GM12878 (cell line): ENCODE results near the gene COL15A1. TPM values are rescaled to one million over a fixed set of nuclear protein-coding genes. Genes with fewer than 3 reads are reported as not detected.

ENCODE experiments used
- ATAC-seq: fragments of 200-7000 bp; cut with Tn5 transposase; 3 replicates; pipeline ENCODE4 v1.9.1; 2020; ENCODE audit warnings: mild to moderate bottlenecking, moderate library complexity
- BruUV-seq: library from RNA; stranded (reverse); fragments of 400-500 nt; replicated peaks from 2 replicates; lab custom pipeline; 2021; lab: Mats Ljungman, UMichigan
- CTCF ChIA-PET: fragments of 300-600 bp; sonication (Branson Sonifier 250); formaldehyde crosslinking; extraction: SDS; loops from one replicate; lab custom pipeline; 2021; ENCODE audit warnings: inconsistent platforms; lab: Yijun Ruan, JAX
- POLR2A ChIA-PET: fragments of 350-600 bp; formaldehyde crosslinking; extraction: SDS; loops from one replicate; lab custom pipeline; 2021; ENCODE audit warnings: inconsistent platforms; lab: Charles Lee
- RAD21 ChIA-PET: fragments of 300-600 bp; sonication (Branson Sonifier 250); formaldehyde crosslinking; loops from one replicate; lab custom pipeline; 2023; ENCODE audit warnings: antibody characterized with exemption; ENCODE audit not compliant: unreplicated experiment; lab: Charles Lee
- SMC1A ChIA-PET: fragments of 300-600 bp; sonication (Branson Sonifier 250); formaldehyde crosslinking; loops from one replicate; lab custom pipeline; 2023; ENCODE audit not compliant: unreplicated experiment, uncharacterized antibody; lab: Charles Lee
- DNase-seq: peaks from one replicate; pipeline ENCODE4 v3.0.0-alpha.2; 2011; ENCODE audit warnings: low read depth, low spot score
- FAIRE-seq: peaks from 3 replicates; lab custom pipeline; 2011; peaks lifted over from hg19 to GRCh38; lab: Jason Lieb, UNC
- H2AFZ ChIP-seq: 2 replicates; pipeline ENCODE4 v1.6.0; 2011; ENCODE audit warnings: low read depth, low read length, control low read depth; ENCODE audit not compliant: control insufficient read depth
- H3K27ac ChIP-seq: 2 replicates; pipeline ENCODE4 v1.5.1; 2011; ENCODE audit warnings: control low read depth; ENCODE audit not compliant: control insufficient read depth, insufficient read depth
- H3K27me3 ChIP-seq, 2 experiments: replicated peaks in 1 of 2; 2 replicates each; pipeline versions ENCODE4 v1.6.0 to v1.6.1; 2011; ENCODE audit warnings: low read length in 1 of 2; ENCODE audit not compliant: control insufficient read depth in 2 of 2, insufficient read depth in 2 of 2
- H3K36me3 ChIP-seq, 2 experiments: 2 replicates each; pipeline ENCODE4 v1.5.1; 2011; ENCODE audit warnings: low read length in 1 of 2; ENCODE audit not compliant: control insufficient read depth in 2 of 2, insufficient read depth in 2 of 2
- H3K4me1 ChIP-seq: 2 replicates; pipeline ENCODE4 v1.6.1; 2011; ENCODE audit warnings: mild to moderate bottlenecking, low read length, moderate library complexity, mixed read lengths; ENCODE audit not compliant: control insufficient read depth, insufficient read depth
- H3K4me2 ChIP-seq: 2 replicates; pipeline ENCODE4 v1.6.0; 2011; ENCODE audit warnings: control low read depth; ENCODE audit not compliant: control insufficient read depth, insufficient read depth
- H3K4me3 ChIP-seq: fragments of 200-600 bp; sonication (generic); 2 replicates; pipeline ENCODE4 v1.5.1; 2016
- H3K79me2 ChIP-seq: 2 replicates; pipeline ENCODE4 v1.6.0; 2011; ENCODE audit warnings: low read length; ENCODE audit not compliant: control insufficient read depth, insufficient read depth
- H3K9ac ChIP-seq: 2 replicates; pipeline ENCODE4 v1.8.0; 2011; ENCODE audit warnings: low read length, control low read depth, mixed read lengths; ENCODE audit not compliant: control insufficient read depth, insufficient read depth
- H3K9me3 ChIP-seq: replicated peaks from 3 replicates; pipeline ENCODE4 v1.5.1; 2011; ENCODE audit warnings: mild to moderate bottlenecking, low read length; ENCODE audit not compliant: control insufficient read depth, insufficient read depth
- H4K20me1 ChIP-seq: 2 replicates; pipeline ENCODE4 v1.6.0; 2011; ENCODE audit not compliant: control insufficient read depth, insufficient read depth
- CHD4 ChIP-seq: fragments of 200-600 bp; sonication (generic); IDR thresholded peaks from 2 replicates; pipeline ENCODE4 v1.6.1; 2016; ENCODE audit warnings: mild to moderate bottlenecking
- LARP7 ChIP-seq: fragments of 450-650 bp; IDR thresholded peaks from 2 replicates; pipeline ENCODE4 v1.6.1; 2017; ENCODE audit warnings: mild to moderate bottlenecking
- MTA3 ChIP-seq: IDR thresholded peaks from 2 replicates; pipeline ENCODE4 v1.6.1; 2012; ENCODE audit warnings: low read length, inconsistent platforms, borderline replicate concordance
- TAF1 ChIP-seq: IDR thresholded peaks from 2 replicates; pipeline ENCODE4 v1.6.1; 2011; ENCODE audit warnings: mild to moderate bottlenecking, low read depth, low read length, borderline replicate concordance
- TARDBP ChIP-seq: IDR thresholded peaks from 2 replicates; pipeline ENCODE4 v1.6.1; 2016; ENCODE audit warnings: borderline replicate concordance
- ZNF217 ChIP-seq: fragments of 450-650 bp; IDR thresholded peaks from 2 replicates; pipeline ENCODE4 v1.6.1; 2017; ENCODE audit warnings: antibody characterized with exemption, mild to moderate bottlenecking
- ZNF24 ChIP-seq: fragments of 450-650 bp; IDR thresholded peaks from 2 replicates; pipeline ENCODE4 v1.6.1; 2017; ENCODE audit warnings: antibody characterized with exemption, mild to moderate bottlenecking
- WGBS: methylation state at CpG from one replicate; pipeline ENCODE4 v1.1.6; 2016; ENCODE audit warnings: low lambda C conversion rate; ENCODE audit not compliant: insufficient replicate concordance, insufficient coverage; ENCODE audit errors: missing lambda C conversion rate; 5-methylcytosine and 5-hydroxymethylcytosine counted together
- in situ Hi-C: fragments of 300-500 bp; cut with MboI; formaldehyde crosslinking; loops from 9 replicates; pipeline ENCODE4 v1.14.3; 2018; ENCODE audit warnings: mixed read lengths
- intact Hi-C: fragments of 100-400 bp; cut with micrococcal nuclease; formaldehyde crosslinking; loops from one replicate; pipeline ENCODE4 v1.14.2; 2022; ENCODE audit not compliant: unreplicated experiment
- polyA plus RNA-seq, 11 experiments: library from polyadenylated mRNA; depleted of rRNA in 4 of 11; unstranded in 6 of 11; stranded (reverse) in 5 of 11; fragments of >200 nt; fragmentation: Nextera tagmentation in 4 of 11; fragmentation: Illumina TruSeq in 1 of 11; extraction: Ambion mirVana in 4 of 11; extraction: Trizol in 1 of 11; gene quantifications; 1 replicate in 1 of 11; 2 replicates in 10 of 11; pipeline versions ENCODE4 v1.2.1 to v1.2.3, GENCODE V29; 2011 to 2016; ENCODE audit warnings: inconsistent platforms in 2 of 11, missing spikeins in 2 of 11, low read depth in 1 of 11
- total RNA-seq, 4 experiments: library from RNA; depleted of rRNA in 3 of 4; stranded (reverse); fragments of >200 nt in 3 of 4; fragmentation: Illumina TruSeq in 1 of 4; extraction: Trizol in 1 of 4; gene quantifications; 2 replicates each; pipeline versions ENCODE4 v1.2.1 to v1.2.3, GENCODE V29; 2013 to 2021
- TF ChIP-seq, protein P1 (sequence below): fragments of 450-650 bp; IDR thresholded peaks from 2 replicates; pipeline ENCODE4 v1.6.1; 2017; ENCODE audit warnings: low read depth, mild to moderate bottlenecking, moderate library complexity
- TF ChIP-seq, protein P2 (sequence below): fragments of 450-650 bp; IDR thresholded peaks from 2 replicates; pipeline ENCODE4 v1.6.1; 2018; ENCODE audit warnings: mild to moderate bottlenecking, low read depth, moderate library complexity; ENCODE audit not compliant: partially characterized antibody

COL15A1 gene
- total and polyA plus RNA-seq, 10 of the 15 experiments (the other 5 are each of a cell fraction or from before 2014, with no cell fraction given) = 0.01 to 0.28 (median 0.06) TPM; not detected in 2

DNA sequence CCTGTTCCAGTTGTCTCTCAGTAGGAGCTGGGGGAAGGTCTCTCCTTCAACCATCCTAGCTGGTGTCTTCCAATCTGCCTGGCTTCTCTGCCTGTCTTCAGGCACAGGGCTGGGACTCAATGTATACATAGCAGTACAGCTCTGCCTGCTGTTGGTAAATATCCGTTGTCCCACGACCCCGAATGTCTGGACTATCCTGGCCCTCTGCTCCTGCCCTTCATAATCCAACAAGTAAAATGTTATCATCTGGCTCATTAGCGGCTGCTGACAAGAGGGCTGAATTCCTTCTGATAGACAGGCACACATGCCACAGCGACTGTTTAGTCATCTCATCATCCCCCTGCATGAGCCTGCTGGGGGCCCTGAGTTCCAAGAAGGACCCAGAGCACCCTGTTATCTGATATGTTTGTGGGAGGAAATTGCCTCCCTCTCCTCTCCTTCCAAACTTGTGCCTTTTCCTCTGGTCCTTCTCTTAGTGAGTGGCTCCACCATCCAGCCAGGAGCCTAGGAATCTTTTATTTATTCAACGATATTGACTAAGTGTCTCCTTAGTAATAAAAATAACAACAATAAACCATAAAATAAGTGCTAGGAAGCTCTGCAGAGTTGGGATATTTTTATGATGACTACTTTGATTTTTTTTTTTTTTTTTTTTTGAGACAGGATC is 131.7 kb downstream of the COL15A1 start:
- no peak overlapping the region for H3K4me2 ChIP-seq
- CTCF ChIA-PET = interaction anchor here (0.8 kb wide), 1 partner anchor 17 kb away, joined by 3 read pairs; no protein-coding TSS in a partner anchor
- TF ChIP-seq MTA3 (no peak), ZNF24 (no peak), CHD4 (no peak), TARDBP (no peak), ZNF217 (no peak), TAF1 (no peak)
- POLR2A ChIA-PET = no interaction called here
- H3K4me1 ChIP-seq = peaks cover 6% of the 10 kb centered on the region; the same call in 1 of the 2 replicates
- 92% methylated on average over 6 of the region's 6 CpGs for WGBS
- RAD21 ChIA-PET = interaction anchor here (1.0 kb wide), 1 partner anchor 59 kb away, joined by 3 read pairs; no protein-coding TSS in a partner anchor
- no peak overlapping the region for H3K4me3 ChIP-seq
- no peaks in the 10 kb centered on the region for H3K27me3 ChIP-seq
- H4K20me1 ChIP-seq = no peaks in the 10 kb centered on the region
- ATAC-seq (no peak), FAIRE-seq (no peak), DNase-seq (no peak)
- H2AFZ ChIP-seq = no peak overlapping the region
- BruUV-seq = no TSS peak
- H3K79me2 ChIP-seq = no peaks in the 10 kb centered on the region
- intact Hi-C loops = no loop called here
- no peaks in the 10 kb centered on the region for H3K36me3 ChIP-seq
- in situ Hi-C loops = no loop called here
- no peak overlapping the region for H3K27ac ChIP-seq
- H3K9me3 ChIP-seq = no peaks in the 10 kb centered on the region
- H3K9ac ChIP-seq = no peak overlapping the region
- SMC1A ChIA-PET = no interaction called here

DNA sequence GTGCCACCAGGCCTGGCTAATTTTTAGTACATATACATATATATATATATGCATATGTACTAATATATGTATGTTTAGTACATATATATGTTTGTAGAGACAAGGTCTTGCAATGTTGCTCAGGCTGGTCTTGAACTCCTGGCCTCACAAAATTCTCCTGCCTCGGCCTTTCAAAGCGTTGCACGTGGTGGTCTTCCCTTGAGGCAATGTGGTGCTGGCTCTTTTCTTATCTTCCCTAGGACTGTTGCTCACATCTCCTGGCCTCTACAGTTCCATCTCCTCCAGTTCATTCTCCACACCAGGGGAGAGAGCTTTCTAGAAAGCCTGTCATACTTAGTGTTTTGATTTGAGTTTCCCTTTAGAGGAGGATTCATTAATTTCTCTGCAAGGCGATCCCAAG is 132.3 kb downstream of the COL15A1 start:
- 74% methylated on average over 4 of the region's 4 CpGs for WGBS
- H3K4me3 ChIP-seq = no peak overlapping the region
- no peaks in the 10 kb centered on the region for H3K36me3 ChIP-seq
- ATAC-seq = no peak
- H2AFZ ChIP-seq = no peak overlapping the region; the same call in 1 of the 2 replicates
- H3K27ac ChIP-seq = no peak overlapping the region
- RAD21 ChIA-PET = interaction anchor here (0.9 kb wide), 1 partner anchor 75 kb away, joined by 3 read pairs; no protein-coding TSS in a partner anchor
- SMC1A ChIA-PET = interaction anchor here (1.3 kb wide), 1 partner anchor 10 kb away, joined by 5 read pairs; no protein-coding TSS in a partner anchor
- FAIRE-seq = no peak
- no peaks in the 10 kb centered on the region for H3K27me3 ChIP-seq
- no peaks in the 10 kb centered on the region for H4K20me1 ChIP-seq
- no peaks in the 10 kb centered on the region for H3K79me2 ChIP-seq
- DNase-seq = no peak
- CTCF ChIA-PET = interaction anchor here (0.9 kb wide), 1 partner anchor 13 kb away, joined by 3 read pairs; no protein-coding TSS in a partner anchor
- no TSS peak for BruUV-seq
- in situ Hi-C loops (no loop called here), intact Hi-C loops (no loop called here)
- TF ChIP-seq, protein P1, sequence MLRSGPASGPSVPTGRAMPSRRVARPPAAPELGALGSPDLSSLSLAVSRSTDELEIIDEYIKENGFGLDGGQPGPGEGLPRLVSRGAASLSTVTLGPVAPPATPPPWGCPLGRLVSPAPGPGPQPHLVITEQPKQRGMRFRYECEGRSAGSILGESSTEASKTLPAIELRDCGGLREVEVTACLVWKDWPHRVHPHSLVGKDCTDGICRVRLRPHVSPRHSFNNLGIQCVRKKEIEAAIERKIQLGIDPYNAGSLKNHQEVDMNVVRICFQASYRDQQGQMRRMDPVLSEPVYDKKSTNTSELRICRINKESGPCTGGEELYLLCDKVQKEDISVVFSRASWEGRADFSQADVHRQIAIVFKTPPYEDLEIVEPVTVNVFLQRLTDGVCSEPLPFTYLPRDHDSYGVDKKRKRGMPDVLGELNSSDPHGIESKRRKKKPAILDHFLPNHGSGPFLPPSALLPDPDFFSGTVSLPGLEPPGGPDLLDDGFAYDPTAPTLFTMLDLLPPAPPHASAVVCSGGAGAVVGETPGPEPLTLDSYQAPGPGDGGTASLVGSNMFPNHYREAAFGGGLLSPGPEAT = no peak
- TF ChIP-seq, protein P2, sequence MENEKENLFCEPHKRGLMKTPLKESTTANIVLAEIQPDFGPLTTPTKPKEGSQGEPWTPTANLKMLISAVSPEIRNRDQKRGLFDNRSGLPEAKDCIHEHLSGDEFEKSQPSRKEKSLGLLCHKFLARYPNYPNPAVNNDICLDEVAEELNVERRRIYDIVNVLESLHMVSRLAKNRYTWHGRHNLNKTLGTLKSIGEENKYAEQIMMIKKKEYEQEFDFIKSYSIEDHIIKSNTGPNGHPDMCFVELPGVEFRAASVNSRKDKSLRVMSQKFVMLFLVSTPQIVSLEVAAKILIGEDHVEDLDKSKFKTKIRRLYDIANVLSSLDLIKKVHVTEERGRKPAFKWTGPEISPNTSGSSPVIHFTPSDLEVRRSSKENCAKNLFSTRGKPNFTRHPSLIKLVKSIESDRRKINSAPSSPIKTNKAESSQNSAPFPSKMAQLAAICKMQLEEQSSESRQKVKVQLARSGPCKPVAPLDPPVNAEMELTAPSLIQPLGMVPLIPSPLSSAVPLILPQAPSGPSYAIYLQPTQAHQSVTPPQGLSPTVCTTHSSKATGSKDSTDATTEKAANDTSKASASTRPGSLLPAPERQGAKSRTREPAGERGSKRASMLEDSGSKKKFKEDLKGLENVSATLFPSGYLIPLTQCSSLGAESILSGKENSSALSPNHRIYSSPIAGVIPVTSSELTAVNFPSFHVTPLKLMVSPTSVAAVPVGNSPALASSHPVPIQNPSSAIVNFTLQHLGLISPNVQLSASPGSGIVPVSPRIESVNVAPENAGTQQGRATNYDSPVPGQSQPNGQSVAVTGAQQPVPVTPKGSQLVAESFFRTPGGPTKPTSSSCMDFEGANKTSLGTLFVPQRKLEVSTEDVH = no peak
- no peak for TF ChIP-seq LARP7
- POLR2A ChIA-PET = no interaction called here
- no peak overlapping the region for H3K9ac ChIP-seq
- no peak overlapping the region for H3K4me2 ChIP-seq
- H3K9me3 ChIP-seq = no peaks in the 10 kb centered on the region
- H3K4me1 ChIP-seq = peaks cover 6% of the 10 kb centered on the region; the same call in 1 of the 2 replicates
